Coronary artery (tissue), 2 donors: ENCODE data around the gene PUS7.
"Not testable (repeated sequence)": the region's sequence is repeated elsewhere in the genome, so short reads cannot be mapped to it uniquely, and the experiment has no call there.

Source experiments
- DNase-seq: peaks from one replicate; pipeline ENCODE4 v3.0.0-alpha.2; 2017; ENCODE audit warnings: low spot score
- H3K27ac ChIP-seq, 2 donors: fragments of 200-600 bp; sonication (generic); one replicate each; pipeline ENCODE4 v1.5.1; 2016 to 2019
- H3K4me3 ChIP-seq: fragments of 200-600 bp; sonication (generic); 2 replicates; pipeline ENCODE4 v1.5.1; 2016; ENCODE audit warnings: mild to moderate bottlenecking, moderate library complexity
- CTCF ChIP-seq: fragments of 200-600 bp; sonication (generic); IDR thresholded peaks from one replicate; pipeline ENCODE4 v1.5.1; 2019; ENCODE audit warnings: antibody characterized with exemption

PUS7 gene

GRCh38 chr7:105448181-105448580 lies 73.9 kb downstream of the PUS7 start:
- H3K4me3 ChIP-seq, result no peak overlapping the region
- no peak for DNase-seq
- no peak for TF ChIP-seq CTCF
- no peak overlapping the region for H3K27ac ChIP-seq

GRCh38 chr7:105444342-105444987 lies 77.6 kb downstream of the PUS7 start:
- TF ChIP-seq CTCF, result no peak
- H3K4me3 ChIP-seq, result no peak overlapping the region
- no peak for DNase-seq

GRCh38 chr7:105442214-105442613 lies 79.9 kb downstream of the PUS7 start:
- not testable (repeated sequence) for DNase-seq, H3K4me3 ChIP-seq, H3K27ac ChIP-seq

More at GRCh38 chr7:105444342-105444987, 77.6 kb downstream of the PUS7 start:
- no peak overlapping the region for H3K27ac ChIP-seq

GRCh38 chr7:105439174-105439893 lies 82.7 kb downstream of the PUS7 start:
- DNase-seq, result no peak
- no peak for TF ChIP-seq CTCF
- no peak overlapping the region for H3K4me3 ChIP-seq
- no peak overlapping the region for H3K27ac ChIP-seq

- TF ChIP-seq CTCF, result no peak
- no peak for DNase-seq
- no peak overlapping the region for H3K4me3 ChIP-seq
- H3K27ac ChIP-seq, result no peak overlapping the region
Measured at GRCh38 chr7:105438847-105439173, 83.3 kb downstream of the PUS7 start.

- H3K4me3 ChIP-seq, result no peak overlapping the region
- no peak for TF ChIP-seq CTCF
- no peak for DNase-seq
- no peak overlapping the region for H3K27ac ChIP-seq
Measured at GRCh38 chr7:105438254-105438653, 83.8 kb downstream of the PUS7 start.

- not testable (repeated sequence) for H3K27ac ChIP-seq, DNase-seq, H3K4me3 ChIP-seq
Measured at GRCh38 chr7:105437356-105437755, 84.7 kb downstream of the PUS7 start.
